ENCODE measurements around the gene HSPA6. TPM values are rescaled to one million over a fixed set of nuclear protein-coding genes. Genes with fewer than 3 reads are reported as not detected.
"Not testable (repeated sequence)": the region's sequence is repeated elsewhere in the genome, so short reads cannot be mapped to it uniquely, and the experiment has no call there.

The HSPA6 gene
- total and polyA plus RNA-seq, 8 donors = 0.45 to 2.9 (median 0.67) TPM; not detected in 2

GRCh38 chr1:161506336-161507223 is 17.8 kb upstream of the HSPA6 start:
- DNase-seq = peak in 1 of 2 donors; percentile 38
- 42 to 63% (median 53%) methylated on average over 9 to 13 of the region's 15 CpGs for WGBS, 5 donors
- Histone ChIP-seq H3K4me3 (peak overlapping the region in 3 of 4 donors; percentile 20 to 41 (median 37)), H3K4me1 (peaks cover 0 to 26% (median 18%) of the 10 kb centered on the region in 4 donors), H3K36me3 (no peaks in the 10 kb centered on the region), H3K9me3 (no peaks in the 10 kb centered on the region), H3K27ac (peak overlapping the region in 2 of 5 donors; percentile 49 to 77), H3K27me3 (peaks cover 0 to 9% (median 0%) of the 10 kb centered on the region in 3 donors)
- TF ChIP-seq, protein P1, sequence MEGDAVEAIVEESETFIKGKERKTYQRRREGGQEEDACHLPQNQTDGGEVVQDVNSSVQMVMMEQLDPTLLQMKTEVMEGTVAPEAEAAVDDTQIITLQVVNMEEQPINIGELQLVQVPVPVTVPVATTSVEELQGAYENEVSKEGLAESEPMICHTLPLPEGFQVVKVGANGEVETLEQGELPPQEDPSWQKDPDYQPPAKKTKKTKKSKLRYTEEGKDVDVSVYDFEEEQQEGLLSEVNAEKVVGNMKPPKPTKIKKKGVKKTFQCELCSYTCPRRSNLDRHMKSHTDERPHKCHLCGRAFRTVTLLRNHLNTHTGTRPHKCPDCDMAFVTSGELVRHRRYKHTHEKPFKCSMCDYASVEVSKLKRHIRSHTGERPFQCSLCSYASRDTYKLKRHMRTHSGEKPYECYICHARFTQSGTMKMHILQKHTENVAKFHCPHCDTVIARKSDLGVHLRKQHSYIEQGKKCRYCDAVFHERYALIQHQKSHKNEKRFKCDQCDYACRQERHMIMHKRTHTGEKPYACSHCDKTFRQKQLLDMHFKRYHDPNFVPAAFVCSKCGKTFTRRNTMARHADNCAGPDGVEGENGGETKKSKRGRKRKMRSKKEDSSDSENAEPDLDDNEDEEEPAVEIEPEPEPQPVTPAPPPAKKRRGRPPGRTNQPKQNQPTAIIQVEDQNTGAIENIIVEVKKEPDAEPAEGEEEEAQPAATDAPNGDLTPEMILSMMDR (IDR thresholded peaks at IDR 0.05) = no peak
- no peak for TF ChIP-seq EP300 (IDR thresholded peaks at IDR 0.05)
- intact Hi-C loops (cut with DNase I; ENCODE audit: low total_unique reads) = no loop called here

GRCh38 chr1:161510477-161510876 is 13.9 kb upstream of the HSPA6 start:
- no peak for DNase-seq
- WGBS, 5 donors = 80 to 85% (median 83%) methylated on average over 3 of the region's 3 CpGs
- TF ChIP-seq POLR2AphosphoS5 (IDR thresholded peaks at IDR 0.05) = no peak
- TF ChIP-seq EP300 (IDR thresholded peaks at IDR 0.05) = no peak
- TF ChIP-seq, protein P1 (IDR thresholded peaks at IDR 0.05) = no peak
- no peak for TF ChIP-seq POLR2A (IDR thresholded peaks at IDR 0.05)
- Histone ChIP-seq H3K4me3 (no peak overlapping the region), H3K9me3 (no peaks in the 10 kb centered on the region), H3K27ac (no peak overlapping the region), H3K27me3 (no peaks in the 10 kb centered on the region), H3K4me1 (peaks cover 0 to 48% (median 31%) of the 10 kb centered on the region in 4 donors), H3K36me3 (no peaks in the 10 kb centered on the region)
- intact Hi-C loops (cut with DNase I; ENCODE audit: low total_unique reads) = no loop called here

DNA sequence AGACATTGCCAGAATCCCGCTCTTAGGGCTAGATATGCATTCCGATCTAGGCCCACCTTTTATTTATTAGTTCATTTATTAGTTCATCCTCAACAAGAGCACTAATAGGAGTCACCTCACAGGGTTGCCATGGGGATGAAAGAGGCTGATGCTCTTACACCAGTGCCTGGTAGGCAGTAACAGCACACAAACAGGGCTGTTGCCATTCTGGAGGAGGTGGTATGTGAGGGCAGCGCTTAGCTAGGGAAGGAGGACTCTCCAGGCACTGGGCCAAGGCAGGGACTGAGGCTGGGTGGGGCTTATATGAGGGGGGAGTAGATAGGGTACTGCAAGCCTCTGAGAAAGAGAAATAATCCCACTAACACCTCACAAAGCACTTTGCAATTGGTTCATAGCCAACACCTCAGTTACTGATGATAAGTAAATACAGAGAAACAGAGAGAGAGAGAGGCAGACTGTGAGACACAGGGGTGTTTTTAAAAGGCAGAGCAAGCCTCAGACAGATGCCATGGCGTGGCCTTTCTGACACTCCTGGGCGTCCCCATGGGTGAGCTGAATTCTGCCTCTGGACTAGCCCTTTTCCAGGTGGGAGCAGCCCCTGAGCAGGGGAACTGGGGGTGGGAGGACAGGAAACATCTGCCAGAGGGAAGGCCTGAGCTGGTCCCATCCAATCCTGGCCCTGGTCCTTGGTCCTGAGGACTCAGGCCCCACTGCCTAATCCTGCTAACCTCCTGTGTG is 13.2 kb upstream of the HSPA6 start:
- H3K36me3 ChIP-seq = no peaks in the 10 kb centered on the region
- peak overlapping the region in 1 of 4 donors; percentile 9 for H3K4me3 ChIP-seq
- 32 to 62% (median 49%) methylated on average over 5 of the region's 5 CpGs for WGBS, 5 donors
- peak overlapping the region in 3 of 5 donors; percentile 9 to 53 (median 42) for H3K27ac ChIP-seq
- no peaks in the 10 kb centered on the region for H3K27me3 ChIP-seq
- H3K4me1 ChIP-seq = peaks cover 0 to 50% (median 32%) of the 10 kb centered on the region in 4 donors
- TF ChIP-seq POLR2A (IDR thresholded peaks at IDR 0.05) = no peak
- TF ChIP-seq POLR2AphosphoS5 (IDR thresholded peaks at IDR 0.05) = no peak
- TF ChIP-seq EP300 (IDR thresholded peaks at IDR 0.05) = no peak
- TF ChIP-seq, protein P1 (IDR thresholded peaks at IDR 0.05) = no peak
- peak in 1 of 2 donors; percentile 78 for DNase-seq
- intact Hi-C loops (cut with DNase I; ENCODE audit: low total_unique reads) = no loop called here
- H3K9me3 ChIP-seq = no peaks in the 10 kb centered on the region

GRCh38 chr1:161511756-161512060 is 12.6 kb upstream of the HSPA6 start:
- 76 to 88% (median 86%) methylated on average over 6 to 7 of the region's 7 CpGs for WGBS, 5 donors
- TF ChIP-seq EP300 (IDR thresholded peaks at IDR 0.05) = no peak
- TF ChIP-seq, protein P1 (IDR thresholded peaks at IDR 0.05) = no peak
- TF ChIP-seq POLR2A (IDR thresholded peaks at IDR 0.05) = no peak
- TF ChIP-seq POLR2AphosphoS5 (IDR thresholded peaks at IDR 0.05) = no peak
- no peaks in the 10 kb centered on the region for H3K9me3 ChIP-seq
- no peaks in the 10 kb centered on the region for H3K36me3 ChIP-seq
- peak overlapping the region in 2 of 5 donors; percentile 42 to 53 for H3K27ac ChIP-seq
- H3K4me1 ChIP-seq = peaks cover 0 to 45% (median 31%) of the 10 kb centered on the region in 4 donors
- H3K27me3 ChIP-seq = no peaks in the 10 kb centered on the region
- H3K4me3 ChIP-seq = peak overlapping the region in 1 of 4 donors; percentile 9
- intact Hi-C loops (cut with DNase I; ENCODE audit: low total_unique reads) = no loop called here
- no peak for DNase-seq

GRCh38 chr1:161512636-161513447 is 11.5 kb upstream of the HSPA6 start:
- peak overlapping the region in 4 of 5 donors; percentile 39 to 90 (median 80) for H3K27ac ChIP-seq

GRCh38 chr1:161513448-161513780 is 10.9 kb upstream of the HSPA6 start:
- H3K4me3 ChIP-seq; intact Hi-C loops (cut with DNase I; ENCODE audit: low total_unique reads); DNase-seq; H3K27me3 ChIP-seq; H3K36me3 ChIP-seq; H3K9me3 ChIP-seq: not testable (repeated sequence)
- Histone ChIP-seq H3K27ac (peak overlapping the region; percentile 39 to 90 (median 79)), H3K4me1 (peaks cover 0 to 39% (median 24%) of the 10 kb centered on the region in 4 donors)
- WGBS, 5 donors = 24 to 59% (median 30%) methylated on average over 1 of the region's 1 CpG; no CpG with 5 or more reads in 2 of the 5 donors

More at GRCh38 chr1:161512636-161513447, 11.5 kb upstream of the HSPA6 start:
- H3K9me3 ChIP-seq; intact Hi-C loops (cut with DNase I; ENCODE audit: low total_unique reads); DNase-seq; H3K36me3 ChIP-seq; H3K27me3 ChIP-seq; H3K4me3 ChIP-seq: not testable (repeated sequence)
- H3K4me1 ChIP-seq = peaks cover 0 to 39% (median 24%) of the 10 kb centered on the region in 4 donors
- WGBS, 5 donors = 76 to 89% (median 79%) methylated on average over 5 to 6 of the region's 6 CpGs
